ENCODE results near the gene FCHO2.

Gene FCHO2

GRCh38 chr5:73028991-73029595 lies 73.3 kb downstream of the FCHO2 start:
- no peak for DNase-seq (ENCODE audit: low read depth in 4 of 4, low spot score in 1 of 4)

GRCh38 chr5:73030531-73030930 lies 74.7 kb downstream of the FCHO2 start:
- DNase-seq (ENCODE audit: low read depth in 4 of 4, low spot score in 1 of 4): no peak

- no peak for DNase-seq (ENCODE audit: low read depth in 4 of 4, low spot score in 1 of 4)
These were observed 75.2 kb downstream of the FCHO2 start for GRCh38 chr5:73030995-73031394.

GRCh38 chr5:73031839-73032238 lies 76.0 kb downstream of the FCHO2 start:
- no peak for DNase-seq (ENCODE audit: low read depth in 4 of 4, low spot score in 1 of 4)

- no peak for DNase-seq (ENCODE audit: low read depth in 4 of 4, low spot score in 1 of 4)
These were observed 76.8 kb downstream of the FCHO2 start for GRCh38 chr5:73032635-73033034.

- DNase-seq (ENCODE audit: low read depth in 4 of 4, low spot score in 1 of 4): no peak
These were observed 81.7 kb downstream of the FCHO2 start for GRCh38 chr5:73037545-73037944.

GRCh38 chr5:73039082-73039481 lies 83.2 kb downstream of the FCHO2 start:
- no peak for DNase-seq (ENCODE audit: low read depth in 4 of 4, low spot score in 1 of 4)

GRCh38 chr5:73042993-73043392 lies 87.2 kb downstream of the FCHO2 start:
- DNase-seq (ENCODE audit: low read depth in 4 of 4, low spot score in 1 of 4): no peak

GRCh38 chr5:73044546-73044945 lies 88.7 kb downstream of the FCHO2 start:
- no peak for DNase-seq (ENCODE audit: low read depth in 4 of 4, low spot score in 1 of 4)

- no peak for DNase-seq (ENCODE audit: low read depth in 4 of 4, low spot score in 1 of 4)
These were observed 89.8 kb downstream of the FCHO2 start for GRCh38 chr5:73045623-73046022.

- DNase-seq (ENCODE audit: low read depth in 4 of 4, low spot score in 1 of 4): no peak
These were observed 105.8 kb downstream of the FCHO2 start for GRCh38 chr5:73061593-73061992.

- no peak for DNase-seq (ENCODE audit: low read depth in 4 of 4, low spot score in 1 of 4)
These were observed 110.6 kb downstream of the FCHO2 start for GRCh38 chr5:73066466-73066865.

- DNase-seq (ENCODE audit: low read depth in 4 of 4, low spot score in 1 of 4): no peak
These were observed 111.4 kb downstream of the FCHO2 start for GRCh38 chr5:73067213-73067612.

- no peak for DNase-seq (ENCODE audit: low read depth in 4 of 4, low spot score in 1 of 4)
These were observed 125.3 kb downstream of the FCHO2 start for GRCh38 chr5:73081093-73081492.

- no peak for DNase-seq (ENCODE audit: low read depth in 4 of 4, low spot score in 1 of 4)
These were observed 132.2 kb downstream of the FCHO2 start for GRCh38 chr5:73088026-73088425.

GRCh38 chr5:73093943-73094342 lies 138.1 kb downstream of the FCHO2 start:
- DNase-seq (ENCODE audit: low read depth in 4 of 4, low spot score in 1 of 4): peak in 1 of 4 experiments; percentile 8

GRCh38 chr5:73094415-73094814 lies 138.6 kb downstream of the FCHO2 start:
- no peak for DNase-seq (ENCODE audit: low read depth in 4 of 4, low spot score in 1 of 4)

GRCh38 chr5:73095564-73096238 lies 139.9 kb downstream of the FCHO2 start:
- no peak for DNase-seq (ENCODE audit: low read depth in 4 of 4, low spot score in 1 of 4)

GRCh38 chr5:73096239-73096575 lies 140.4 kb downstream of the FCHO2 start:
- DNase-seq (ENCODE audit: low read depth in 4 of 4, low spot score in 1 of 4): no peak

GRCh38 chr5:73097740-73098139 lies 141.9 kb downstream of the FCHO2 start:
- no peak for DNase-seq (ENCODE audit: low read depth in 4 of 4, low spot score in 1 of 4)

GRCh38 chr5:73100109-73100508 lies 144.3 kb downstream of the FCHO2 start:
- no peak for DNase-seq (ENCODE audit: low read depth in 4 of 4, low spot score in 1 of 4)

- DNase-seq (ENCODE audit: low read depth in 4 of 4, low spot score in 1 of 4): no peak
These were observed 148.0 kb downstream of the FCHO2 start for GRCh38 chr5:73103870-73104299.

GRCh38 chr5:73104326-73104725 lies 148.5 kb downstream of the FCHO2 start:
- no peak for DNase-seq (ENCODE audit: low read depth in 4 of 4, low spot score in 1 of 4)
